Tibial nerve (tissue), 4 donors: ENCODE results near the gene DAZAP1. TPM values are rescaled to one million over a fixed set of nuclear protein-coding genes. Genes with fewer than 3 reads are reported as not detected.

ENCODE experiments used
- DNase-seq, 2 donors: peaks; one replicate each; pipeline ENCODE4 v3.0.0-alpha.2; 2019; ENCODE audit warnings: low spot score in 2 of 2
- H3K27ac ChIP-seq, 4 donors: fragments of 200-600 bp; sonication (generic) in 3 of 4; one replicate each; pipeline ENCODE4 v1.5.1; 2017 to 2019; ENCODE audit warnings: mild to moderate bottlenecking in 1 of 4
- H3K27me3 ChIP-seq, 2 donors: fragments of 200-600 bp; sonication (generic) in 1 of 2; one replicate each; pipeline versions ENCODE4 v1.5.1 to v1.6.0; 2017 to 2019
- H3K36me3 ChIP-seq, 3 donors: fragments of 200-600 bp; sonication (generic); one replicate each; pipeline ENCODE4 v1.5.1; 2018 to 2019
- H3K4me1 ChIP-seq, 4 donors: fragments of 200-600 bp; sonication (generic) in 3 of 4; one replicate each; pipeline ENCODE4 v1.5.1; 2017 to 2019
- H3K4me3 ChIP-seq, 4 donors: fragments of 200-600 bp; sonication (generic) in 3 of 4; one replicate each; pipeline ENCODE4 v1.5.1; 2017 to 2019; ENCODE audit warnings: mild to moderate bottlenecking in 1 of 4, moderate library complexity in 1 of 4
- H3K9me3 ChIP-seq, 4 donors: fragments of 200-600 bp; sonication (generic) in 3 of 4; one replicate each; pipeline ENCODE4 v1.5.1; 2017 to 2019
- CTCF ChIP-seq, 5 experiments: fragments of 200-600 bp in 3 of 5; fragments of 450-650 bp in 2 of 5; sonication (generic) in 3 of 5; IDR thresholded peaks; one replicate each; pipeline ENCODE4 v1.5.1; 2016 to 2019; ENCODE audit warnings: antibody characterized with exemption in 5 of 5, mild to moderate bottlenecking in 3 of 5, moderate library complexity in 2 of 5
- EP300 ChIP-seq, 2 donors: sonication (generic); formaldehyde crosslinking; IDR thresholded peaks; one replicate each; pipeline ENCODE4 v1.6.1; 2017; ENCODE audit warnings: antibody characterized with exemption in 2 of 2, mild to moderate bottlenecking in 1 of 2
- POLR2A ChIP-seq, 2 donors: fragments of 450-650 bp; IDR thresholded peaks; one replicate each; pipeline ENCODE4 v1.6.1; 2017; ENCODE audit warnings: antibody characterized with exemption in 2 of 2, mild to moderate bottlenecking in 2 of 2, moderate library complexity in 2 of 2
- WGBS, 2 donors: methylation state at CpG; one replicate each; pipeline ENCODE4 v1.1.5; 2018; 5-methylcytosine and 5-hydroxymethylcytosine counted together
- total RNA-seq, 4 donors: library from RNA; depleted of rRNA; stranded (reverse); fragments of >200 nt; gene quantifications; one replicate each; pipeline ENCODE4 v1.1.0, GENCODE V29; 2016

Gene DAZAP1
- total RNA-seq, 4 donors from 2014 or later: 34.3 to 68.4 (median 61.0) TPM

- no peak for DNase-seq
- Histone ChIP-seq H3K27ac (peak overlapping the region in 2 of 4 donors; percentile 80 to 86), H3K4me3 (no peak overlapping the region), H3K27me3 (no peaks in the 10 kb centered on the region), H3K4me1 (peaks cover 0 to 33% (median 23%) of the 10 kb centered on the region in 4 donors), H3K9me3 (no peaks in the 10 kb centered on the region), H3K36me3 (peaks cover 5 to 86% (median 5%) of the 10 kb centered on the region in 3 donors)
- 83 to 87% methylated on average over 34 to 42 of the region's 42 CpGs for WGBS, 2 donors
- TF ChIP-seq EP300 (IDR thresholded peaks at IDR 0.05): no peak
- TF ChIP-seq CTCF (IDR thresholded peaks at IDR 0.05): no peak
- TF ChIP-seq POLR2A (IDR thresholded peaks at IDR 0.05): no peak
Measured at GRCh38 chr19:1362387-1363257, 44.8 kb upstream of the DAZAP1 start.

- TF ChIP-seq CTCF (IDR thresholded peaks at IDR 0.05) (no peak), POLR2A (IDR thresholded peaks at IDR 0.05) (no peak), EP300 (IDR thresholded peaks at IDR 0.05) (no peak)
- DNase-seq: no peak
Measured at GRCh38 chr19:1363599-1363998, 43.8 kb upstream of the DAZAP1 start.

GRCh38 chr19:1364070-1364704 lies 43.2 kb upstream of the DAZAP1 start:
- no peak for DNase-seq
- H3K36me3 ChIP-seq: peaks cover 5 to 86% (median 5%) of the 10 kb centered on the region in 3 donors
- WGBS, 2 donors: 82% methylated on average over 15 of the region's 15 CpGs
- H3K27ac ChIP-seq: no peak overlapping the region
- peaks cover 0 to 33% (median 23%) of the 10 kb centered on the region in 4 donors for H3K4me1 ChIP-seq
- H3K9me3 ChIP-seq: no peaks in the 10 kb centered on the region
- H3K27me3 ChIP-seq: no peaks in the 10 kb centered on the region
- TF ChIP-seq EP300 (IDR thresholded peaks at IDR 0.05): no peak
- no peak for TF ChIP-seq POLR2A (IDR thresholded peaks at IDR 0.05)
- TF ChIP-seq CTCF (IDR thresholded peaks at IDR 0.05): no peak
- no peak overlapping the region for H3K4me3 ChIP-seq

More at GRCh38 chr19:1363599-1363998, 43.8 kb upstream of the DAZAP1 start:
- H3K27ac ChIP-seq: no peak overlapping the region
- no peaks in the 10 kb centered on the region for H3K9me3 ChIP-seq
- no peak overlapping the region for H3K4me3 ChIP-seq
- H3K36me3 ChIP-seq: peaks cover 5 to 86% (median 5%) of the 10 kb centered on the region in 3 donors
- H3K27me3 ChIP-seq: no peaks in the 10 kb centered on the region
- WGBS, 2 donors: 75 to 83% methylated on average over 10 of the region's 10 CpGs
- peaks cover 0 to 33% (median 23%) of the 10 kb centered on the region in 4 donors for H3K4me1 ChIP-seq

- Histone ChIP-seq H3K27ac (no peak overlapping the region), H3K36me3 (peaks cover 5 to 90% (median 7%) of the 10 kb centered on the region in 3 donors), H3K9me3 (no peaks in the 10 kb centered on the region), H3K27me3 (no peaks in the 10 kb centered on the region), H3K4me1 (peaks cover 0 to 27% (median 17%) of the 10 kb centered on the region in 4 donors), H3K4me3 (no peak overlapping the region)
- no peak for TF ChIP-seq CTCF (IDR thresholded peaks at IDR 0.05)
- TF ChIP-seq POLR2A (IDR thresholded peaks at IDR 0.05): no peak
- TF ChIP-seq EP300 (IDR thresholded peaks at IDR 0.05): no peak
- 84 to 88% methylated on average over 37 of the region's 37 CpGs for WGBS, 2 donors
- DNase-seq: no peak
Measured at GRCh38 chr19:1365319-1366269, 41.8 kb upstream of the DAZAP1 start.
